Measurements from ENCODE around the gene LRCH1. TPM values are rescaled to one million over a fixed set of nuclear protein-coding genes. Genes with fewer than 3 reads are reported as not detected.

LRCH1 gene
- polyA plus RNA-seq, 1 of the 3 experiments (the other 2 are of a cell fraction): 5.5 TPM

DNA sequence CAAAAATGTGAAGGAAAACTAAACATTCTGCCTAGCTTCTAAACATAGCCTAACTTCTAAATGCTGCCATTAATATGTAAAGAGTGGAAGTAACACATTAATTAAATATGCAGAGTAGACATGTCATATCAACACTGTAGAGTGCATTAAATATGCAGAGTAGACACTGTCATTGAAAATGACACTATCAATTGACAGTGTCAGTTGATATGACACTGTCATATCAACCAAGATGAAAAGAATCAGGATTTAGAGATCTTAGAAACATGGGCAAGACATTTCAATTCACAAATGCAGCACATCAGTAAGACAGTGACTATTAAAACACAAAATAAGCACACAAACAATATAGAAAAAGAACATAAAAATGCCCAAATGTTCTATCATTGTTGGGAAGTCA is 218.7 kb downstream of the LRCH1 start (continued):
- TF ChIP-seq, protein P1, sequence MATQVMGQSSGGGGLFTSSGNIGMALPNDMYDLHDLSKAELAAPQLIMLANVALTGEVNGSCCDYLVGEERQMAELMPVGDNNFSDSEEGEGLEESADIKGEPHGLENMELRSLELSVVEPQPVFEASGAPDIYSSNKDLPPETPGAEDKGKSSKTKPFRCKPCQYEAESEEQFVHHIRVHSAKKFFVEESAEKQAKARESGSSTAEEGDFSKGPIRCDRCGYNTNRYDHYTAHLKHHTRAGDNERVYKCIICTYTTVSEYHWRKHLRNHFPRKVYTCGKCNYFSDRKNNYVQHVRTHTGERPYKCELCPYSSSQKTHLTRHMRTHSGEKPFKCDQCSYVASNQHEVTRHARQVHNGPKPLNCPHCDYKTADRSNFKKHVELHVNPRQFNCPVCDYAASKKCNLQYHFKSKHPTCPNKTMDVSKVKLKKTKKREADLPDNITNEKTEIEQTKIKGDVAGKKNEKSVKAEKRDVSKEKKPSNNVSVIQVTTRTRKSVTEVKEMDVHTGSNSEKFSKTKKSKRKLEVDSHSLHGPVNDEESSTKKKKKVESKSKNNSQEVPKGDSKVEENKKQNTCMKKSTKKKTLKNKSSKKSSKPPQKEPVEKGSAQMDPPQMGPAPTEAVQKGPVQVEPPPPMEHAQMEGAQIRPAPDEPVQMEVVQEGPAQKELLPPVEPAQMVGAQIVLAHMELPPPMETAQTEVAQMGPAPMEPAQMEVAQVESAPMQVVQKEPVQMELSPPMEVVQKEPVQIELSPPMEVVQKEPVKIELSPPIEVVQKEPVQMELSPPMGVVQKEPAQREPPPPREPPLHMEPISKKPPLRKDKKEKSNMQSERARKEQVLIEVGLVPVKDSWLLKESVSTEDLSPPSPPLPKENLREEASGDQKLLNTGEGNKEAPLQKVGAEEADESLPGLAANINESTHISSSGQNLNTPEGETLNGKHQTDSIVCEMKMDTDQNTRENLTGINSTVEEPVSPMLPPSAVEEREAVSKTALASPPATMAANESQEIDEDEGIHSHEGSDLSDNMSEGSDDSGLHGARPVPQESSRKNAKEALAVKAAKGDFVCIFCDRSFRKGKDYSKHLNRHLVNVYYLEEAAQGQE (IDR thresholded peaks at IDR 0.05; ENCODE audit: low read depth, low read length): no peak
- TF ChIP-seq FOXJ3 (CRISPR knock-in tag; IDR thresholded peaks at IDR 0.05): no peak

DNA sequence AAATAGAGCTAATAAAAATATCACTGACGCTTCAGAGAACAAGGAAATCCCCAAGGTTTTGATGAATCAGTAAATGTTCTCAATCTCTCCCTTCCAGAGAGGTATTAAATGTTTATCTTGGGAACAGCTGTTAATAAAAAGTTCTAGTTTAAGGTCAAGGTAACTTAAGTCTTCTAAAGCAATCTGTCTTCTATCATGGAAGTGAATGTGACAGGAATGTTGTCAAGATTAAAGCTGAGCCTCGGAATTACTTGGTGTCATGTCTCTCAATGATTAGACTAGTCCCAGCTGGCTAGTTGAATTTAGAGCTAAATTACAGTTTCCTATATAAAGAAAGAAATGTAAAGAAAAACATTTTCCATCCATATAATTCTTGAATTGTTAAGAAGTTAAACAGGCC is 220.6 kb downstream of the LRCH1 start:
- ChIA-PET CTCF (interaction anchor here (0.8 to 3.5 kb wide), 2 partner anchors 10 to 53 kb away, joined by 3 to 12 read pairs; no protein-coding TSS in a partner anchor), POLR2A (no interaction called here)
- Histone ChIP-seq H3K4me2 (no peak overlapping the region), H4K20me1 (ENCODE audit: insufficient read depth) (no peaks in the 10 kb centered on the region), H3K36me3 (replicated peaks in 1 of 2; ENCODE audit: control insufficient read depth in 1 of 2, insufficient read depth in 2 of 2, low read length in 1 of 2) (peaks cover 66 to 81% of the 10 kb centered on the region in 2 experiments), H3K27ac (ENCODE audit: low read depth in 2 of 2, low read length in 1 of 2) (no peak overlapping the region), H3K27me3 (ENCODE audit: insufficient read depth) (no peaks in the 10 kb centered on the region), H3K9ac (no peak overlapping the region), H3K4me1 (ENCODE audit: control insufficient read depth in 1 of 2, insufficient read depth in 2 of 2, low read depth in 1 of 2, low read length in 1 of 2) (no peaks in the 10 kb centered on the region; a peak in 2 of 4 replicates), H3K9me2 (no peaks in the 10 kb centered on the region), H3K79me2 (ENCODE audit: insufficient read depth) (no peaks in the 10 kb centered on the region), H3K4me3 (ENCODE audit: low read depth in 2 of 2, low read length in 1 of 2) (no peak overlapping the region), H2AFZ (ENCODE audit: low read depth) (no peak overlapping the region), H3K9me3 (no peaks in the 10 kb centered on the region), H3F3A (replicated peaks; ENCODE audit: insufficient read depth) (peaks cover 12% of the 10 kb centered on the region)
- 90% methylated on average over 2 of the region's 2 CpGs for WGBS (ENCODE audit: low lambda C conversion rate)
- no peak for TF ChIP-seq CTCF (IDR thresholded peaks at IDR 0.05)
- TF ChIP-seq FOXM1 (IDR thresholded peaks at IDR 0.05; ENCODE audit: low read depth): no peak
- TF ChIP-seq, protein P2, sequence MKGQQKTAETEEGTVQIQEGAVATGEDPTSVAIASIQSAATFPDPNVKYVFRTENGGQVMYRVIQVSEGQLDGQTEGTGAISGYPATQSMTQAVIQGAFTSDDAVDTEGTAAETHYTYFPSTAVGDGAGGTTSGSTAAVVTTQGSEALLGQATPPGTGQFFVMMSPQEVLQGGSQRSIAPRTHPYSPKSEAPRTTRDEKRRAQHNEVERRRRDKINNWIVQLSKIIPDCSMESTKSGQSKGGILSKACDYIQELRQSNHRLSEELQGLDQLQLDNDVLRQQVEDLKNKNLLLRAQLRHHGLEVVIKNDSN (IDR thresholded peaks at IDR 0.05; ENCODE audit: borderline replicate concordance, low read depth): no peak
- no peak for TF ChIP-seq SMC3 (IDR thresholded peaks at IDR 0.05; ENCODE audit: low read depth, low read length)
- no peak for TF ChIP-seq TAF1 (IDR thresholded peaks at IDR 0.05; ENCODE audit: borderline replicate concordance, low read depth, low read length)
- TF ChIP-seq EP300 (IDR thresholded peaks at IDR 0.05; ENCODE audit: borderline replicate concordance in 1 of 2, low read depth in 1 of 2, low read length in 1 of 2): no peak
- no peak for TF ChIP-seq PBX3 (IDR thresholded peaks at IDR 0.05)
- TF ChIP-seq ELF1 (IDR thresholded peaks at IDR 0.05): no peak
- no peak for TF ChIP-seq MEF2A (IDR thresholded peaks at IDR 0.05; ENCODE audit: borderline replicate concordance, low read depth)
- no peak for TF ChIP-seq RFX5 (IDR thresholded peaks at IDR 0.05; ENCODE audit: low read length)
- no peak for TF ChIP-seq NRF1 (IDR thresholded peaks at IDR 0.05; ENCODE audit: low read depth, low read length)
- TF ChIP-seq FOSL2 (IDR thresholded peaks at IDR 0.05; ENCODE audit: borderline replicate concordance, low read depth): no peak
- TF ChIP-seq, protein P3, sequence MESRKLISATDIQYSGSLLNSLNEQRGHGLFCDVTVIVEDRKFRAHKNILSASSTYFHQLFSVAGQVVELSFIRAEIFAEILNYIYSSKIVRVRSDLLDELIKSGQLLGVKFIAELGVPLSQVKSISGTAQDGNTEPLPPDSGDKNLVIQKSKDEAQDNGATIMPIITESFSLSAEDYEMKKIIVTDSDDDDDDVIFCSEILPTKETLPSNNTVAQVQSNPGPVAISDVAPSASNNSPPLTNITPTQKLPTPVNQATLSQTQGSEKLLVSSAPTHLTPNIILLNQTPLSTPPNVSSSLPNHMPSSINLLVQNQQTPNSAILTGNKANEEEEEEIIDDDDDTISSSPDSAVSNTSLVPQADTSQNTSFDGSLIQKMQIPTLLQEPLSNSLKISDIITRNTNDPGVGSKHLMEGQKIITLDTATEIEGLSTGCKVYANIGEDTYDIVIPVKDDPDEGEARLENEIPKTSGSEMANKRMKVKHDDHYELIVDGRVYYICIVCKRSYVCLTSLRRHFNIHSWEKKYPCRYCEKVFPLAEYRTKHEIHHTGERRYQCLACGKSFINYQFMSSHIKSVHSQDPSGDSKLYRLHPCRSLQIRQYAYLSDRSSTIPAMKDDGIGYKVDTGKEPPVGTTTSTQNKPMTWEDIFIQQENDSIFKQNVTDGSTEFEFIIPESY (IDR thresholded peaks at IDR 0.05; ENCODE audit: borderline replicate concordance, low read depth): no peak
- no peak for TF ChIP-seq NFIC (IDR thresholded peaks at IDR 0.05; ENCODE audit: borderline replicate concordance)
- TF ChIP-seq, protein P4, sequence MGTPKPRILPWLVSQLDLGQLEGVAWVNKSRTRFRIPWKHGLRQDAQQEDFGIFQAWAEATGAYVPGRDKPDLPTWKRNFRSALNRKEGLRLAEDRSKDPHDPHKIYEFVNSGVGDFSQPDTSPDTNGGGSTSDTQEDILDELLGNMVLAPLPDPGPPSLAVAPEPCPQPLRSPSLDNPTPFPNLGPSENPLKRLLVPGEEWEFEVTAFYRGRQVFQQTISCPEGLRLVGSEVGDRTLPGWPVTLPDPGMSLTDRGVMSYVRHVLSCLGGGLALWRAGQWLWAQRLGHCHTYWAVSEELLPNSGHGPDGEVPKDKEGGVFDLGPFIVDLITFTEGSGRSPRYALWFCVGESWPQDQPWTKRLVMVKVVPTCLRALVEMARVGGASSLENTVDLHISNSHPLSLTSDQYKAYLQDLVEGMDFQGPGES (IDR thresholded peaks at IDR 0.05; ENCODE audit: low read depth, low read length): no peak
- no peak for TF ChIP-seq RAD21 (IDR thresholded peaks at IDR 0.05; ENCODE audit: low read length)
- DNase-seq: no peak

Data from SK-N-SH (cell line).